Gastrocnemius medialis (tissue), 4 donors: ENCODE measurements around the gene SH3GL1.

Experiments
- CTCF ChIP-seq, 5 experiments: fragments of 450-650 bp in 3 of 5; fragments of 200-600 bp in 2 of 5; sonication (generic) in 2 of 5; IDR thresholded peaks in 4 of 5; conservative IDR thresholded peaks in 1 of 5; 1 replicate in 4 of 5; 2 replicates in 1 of 5; pipeline ENCODE4 v1.5.1; 2016 to 2019; ENCODE audit warnings: antibody characterized with exemption in 5 of 5, mild to moderate bottlenecking in 3 of 5, moderate library complexity in 3 of 5
- POLR2A ChIP-seq, 2 donors: fragments of 450-650 bp; IDR thresholded peaks; one replicate each; pipeline ENCODE4 v1.6.1; 2017; ENCODE audit warnings: antibody characterized with exemption in 2 of 2, mild to moderate bottlenecking in 2 of 2, moderate library complexity in 2 of 2

- no peak for TF ChIP-seq CTCF (IDR thresholded peaks at IDR 0.05 in 4 of 5, conservative IDR thresholded peaks at IDR 0.05 in 1 of 5)
- no peak for TF ChIP-seq POLR2A (IDR thresholded peaks at IDR 0.05)
Observed at GRCh38 chr19:4378886-4379285, 21.5 kb downstream of the SH3GL1 start.
